Activated CD4-positive, alpha-beta T cell treated with anti-CD3 and anti-CD28 coated beads, Interleukin-2, amount 50 U/mL, for 1 hour (primary cell): Measurements from ENCODE around the gene GNG11.
"Not testable (repeated sequence)": the region's sequence is repeated elsewhere in the genome, so short reads cannot be mapped to it uniquely, and the experiment has no call there.

Experiments
- DNase-seq: peaks from one replicate; pipeline ENCODE4 v3.0.0-alpha.2; 2020

Gene GNG11

DNA sequence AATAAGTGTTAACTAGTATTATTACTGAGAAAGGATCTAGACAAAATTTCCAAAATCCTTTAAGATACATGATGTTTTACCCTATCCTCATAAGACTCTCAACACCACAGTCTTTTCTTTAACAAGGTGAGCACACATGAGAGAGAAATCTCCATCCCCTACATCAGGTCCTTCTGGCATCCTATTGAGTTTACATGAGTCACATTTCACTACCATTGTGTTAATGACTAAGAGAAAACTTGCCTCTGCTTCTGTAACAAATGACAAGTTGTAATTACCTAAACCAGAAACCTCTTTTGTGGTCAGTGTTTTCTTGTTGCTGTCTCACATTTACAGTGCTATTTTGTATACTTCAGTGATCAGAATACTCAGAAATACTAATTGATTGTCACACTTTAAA is 9.9 kb upstream of the GNG11 start:
- not testable (repeated sequence) for DNase-seq

GRCh38 chr7:93913197-93913596 is 8.3 kb upstream of the GNG11 start:
- no peak for DNase-seq

DNA sequence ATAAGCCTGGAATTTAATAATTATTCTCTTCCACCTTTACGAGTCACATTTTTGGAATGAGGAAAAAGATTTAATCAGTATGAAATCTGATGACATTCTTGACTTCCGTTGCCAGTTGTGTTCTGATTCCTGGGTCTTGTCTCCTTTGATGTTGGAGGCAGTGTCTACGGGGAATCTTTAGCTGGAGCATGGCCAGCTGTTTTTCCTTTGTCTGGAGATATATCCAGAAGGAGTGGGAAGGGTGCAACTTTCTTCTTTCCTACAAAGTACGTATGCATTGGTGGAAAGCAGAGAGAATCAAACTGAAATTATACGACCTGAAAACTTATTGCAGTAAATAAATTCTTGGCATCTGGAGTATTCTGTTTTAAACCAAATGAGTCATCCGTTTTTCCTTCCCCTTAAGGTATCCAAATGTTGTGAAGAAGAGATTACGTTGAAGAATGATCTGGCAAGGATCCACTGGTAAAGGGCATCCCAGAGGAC is 6.9 kb upstream of the GNG11 start:
- no peak for DNase-seq

- DNase-seq = not testable (repeated sequence)
Observed at GRCh38 chr7:93915206-93915842, 6.2 kb upstream of the GNG11 start.

DNA sequence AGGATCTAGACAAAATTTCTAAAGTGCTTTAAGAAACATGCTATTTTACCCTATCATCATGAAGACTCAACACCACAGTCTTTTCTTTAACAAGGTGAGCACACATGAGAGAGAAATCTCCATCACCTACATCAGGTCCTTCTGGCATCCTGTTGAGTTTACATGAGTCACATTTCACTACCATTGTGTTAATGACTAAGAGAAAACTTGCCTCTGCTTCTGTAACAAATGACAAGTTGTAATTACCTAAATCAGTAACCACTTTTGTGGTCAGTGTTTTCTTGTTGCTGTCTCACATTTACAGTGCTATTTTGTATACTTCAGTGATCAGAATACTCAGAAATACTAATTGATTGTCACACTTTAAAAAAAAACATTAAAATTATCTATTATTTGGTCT is 5.6 kb upstream of the GNG11 start:
- DNase-seq = not testable (repeated sequence)

GRCh38 chr7:93916315-93916714 is 5.2 kb upstream of the GNG11 start:
- not testable (repeated sequence) for DNase-seq

- DNase-seq = no peak
Observed at GRCh38 chr7:93920496-93921182, 896 bp upstream of the GNG11 start.

- no peak for DNase-seq
Observed at GRCh38 chr7:93921186-93921585, 349 bp upstream of the GNG11 start.

DNA sequence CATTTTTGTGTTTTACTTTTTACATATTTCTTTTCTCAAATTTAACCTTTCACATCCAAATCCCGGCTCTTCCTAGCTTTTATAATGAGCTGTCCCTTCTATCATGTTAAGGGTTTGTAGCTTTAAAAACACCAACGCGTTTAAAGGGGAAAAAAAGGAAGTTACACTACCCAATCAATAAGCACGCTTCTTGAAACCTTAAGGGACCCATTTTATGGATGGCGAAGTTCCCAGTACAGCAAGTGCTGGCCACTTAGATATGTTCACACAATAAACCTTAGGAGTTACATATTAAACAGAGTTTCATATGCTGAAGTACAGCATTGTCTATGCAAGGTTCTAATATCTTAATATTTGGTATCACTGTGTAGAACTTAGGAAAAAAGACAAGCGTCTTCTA is 1.8 kb downstream of the GNG11 start:
- DNase-seq = no peak

DNA sequence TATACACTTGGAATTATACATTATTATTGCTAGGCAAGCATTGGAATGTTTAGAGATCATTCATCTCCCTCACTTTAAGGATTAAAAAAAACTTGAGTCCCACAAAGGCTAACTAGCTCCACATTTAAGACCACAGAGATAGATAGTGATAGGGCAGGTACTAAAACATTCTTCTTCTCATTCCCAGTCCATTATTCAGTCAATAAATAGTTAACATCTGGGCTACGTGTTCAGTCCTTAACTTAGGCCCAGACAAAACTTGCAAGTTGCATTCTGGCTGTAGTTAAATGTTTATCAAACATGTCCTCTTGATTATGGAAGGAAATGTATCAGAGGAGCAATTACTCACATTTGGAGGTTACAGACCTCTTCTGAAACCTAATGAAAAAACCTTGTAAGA is 2.4 kb downstream of the GNG11 start:
- DNase-seq = no peak

GRCh38 chr7:93926800-93927199 is 5.3 kb downstream of the GNG11 start:
- DNase-seq = no peak

GRCh38 chr7:93927585-93927984 is 6.0 kb downstream of the GNG11 start:
- no peak for DNase-seq

DNA sequence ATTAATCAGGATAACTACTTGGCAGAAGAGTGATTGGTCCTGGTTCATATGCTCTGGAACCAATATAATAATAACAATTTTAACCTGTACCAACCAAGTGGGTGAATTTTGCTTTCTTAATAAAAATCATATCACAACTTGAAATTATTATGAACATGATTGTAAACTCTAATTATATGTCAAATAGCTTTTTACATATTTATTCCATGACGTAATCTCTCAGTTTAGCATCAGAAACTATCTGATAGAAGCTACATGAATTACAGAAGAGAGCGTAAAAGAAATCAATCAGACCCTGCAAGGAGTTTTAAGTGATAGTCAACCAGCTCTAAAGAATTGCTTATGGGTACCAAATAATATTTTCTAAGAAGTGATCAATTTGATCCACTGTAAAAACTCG is 10.1 kb downstream of the GNG11 start:
- DNase-seq = no peak

GRCh38 chr7:93933156-93933555 is 11.6 kb downstream of the GNG11 start:
- no peak for DNase-seq

- DNase-seq = no peak
Observed at GRCh38 chr7:93935102-93935501, 13.6 kb downstream of the GNG11 start.

GRCh38 chr7:93937818-93938217 is 16.3 kb downstream of the GNG11 start:
- no peak for DNase-seq

DNA sequence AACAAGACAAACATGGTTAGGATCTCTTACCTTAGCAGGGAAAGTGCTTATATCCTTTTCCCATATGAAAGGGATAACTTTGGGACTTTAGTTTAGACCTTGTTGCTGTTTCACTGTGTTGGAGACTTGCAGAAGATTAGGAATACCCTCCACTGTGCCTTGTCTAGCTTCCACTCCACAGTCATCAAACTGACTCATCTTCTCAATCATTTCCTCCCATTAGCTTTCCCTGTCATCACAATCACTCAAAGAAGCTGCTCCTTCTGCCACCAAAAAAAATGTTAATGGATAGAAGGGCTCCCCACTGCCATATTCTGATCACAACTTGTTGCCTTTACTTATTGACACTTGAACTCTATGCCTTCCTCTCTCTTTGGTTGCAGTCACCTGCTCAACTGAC is 16.8 kb downstream of the GNG11 start:
- no peak for DNase-seq

- DNase-seq = no peak
Observed at GRCh38 chr7:93941945-93942344, 20.4 kb downstream of the GNG11 start.

- DNase-seq = no peak
Observed at GRCh38 chr7:93943816-93944540, 22.4 kb downstream of the GNG11 start.

GRCh38 chr7:93944673-93945072 is 23.1 kb downstream of the GNG11 start:
- DNase-seq = no peak

DNA sequence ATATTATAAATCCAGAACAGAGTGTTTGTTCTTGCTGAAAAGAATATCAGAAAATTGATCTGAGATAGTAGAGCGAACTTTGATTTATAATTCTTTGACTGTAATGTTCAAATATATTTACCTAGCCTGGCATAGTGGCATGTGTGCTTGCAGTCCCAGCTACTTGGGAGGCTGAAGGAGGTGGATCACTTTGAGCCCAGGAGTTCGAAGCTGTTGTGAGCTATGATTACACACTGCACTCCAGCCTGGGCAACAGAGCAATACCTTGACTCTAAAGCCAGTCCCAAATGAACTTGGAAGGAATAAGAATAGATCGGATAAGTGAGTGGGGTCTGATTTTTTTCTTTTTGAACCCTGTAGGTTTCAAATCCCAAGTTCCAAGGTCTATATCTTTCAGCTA is 23.5 kb downstream of the GNG11 start:
- DNase-seq = no peak

GRCh38 chr7:93945756-93946535 is 24.4 kb downstream of the GNG11 start:
- no peak for DNase-seq

- no peak for DNase-seq
Observed at GRCh38 chr7:93948106-93948505, 26.6 kb downstream of the GNG11 start.
